ENCODE results near the gene TMEM163.

TMEM163 gene

GRCh38 chr2:134668821-134669220 lies 50.0 kb downstream of the TMEM163 start:
- no peaks in the 10 kb centered on the region for H3K79me2 ChIP-seq (ENCODE audit: control insufficient read depth, low read length)
- no peaks in the 10 kb centered on the region for H3K36me3 ChIP-seq (ENCODE audit: control insufficient read depth, low read length)
- H3K4me3 ChIP-seq (ENCODE audit: low read length): no peak overlapping the region
- H3K27me3 ChIP-seq (ENCODE audit: control insufficient read depth, low read length): no peaks in the 10 kb centered on the region
- no peak overlapping the region for H3K27ac ChIP-seq (ENCODE audit: low read depth, low read length)
- no peak overlapping the region for H3K4me2 ChIP-seq (ENCODE audit: low read length)
- no peaks in the 10 kb centered on the region for H3K4me1 ChIP-seq (ENCODE audit: control insufficient read depth, low read length)
- H3K9me3 ChIP-seq (ENCODE audit: control insufficient read depth, insufficient read depth, low read length): no peaks in the 10 kb centered on the region
- no peaks in the 10 kb centered on the region for H4K20me1 ChIP-seq (ENCODE audit: control insufficient read depth, insufficient read depth, low read depth, low read length)
- no peaks in the 10 kb centered on the region for H3K9me2 ChIP-seq (replicated peaks; ENCODE audit: control insufficient read depth, low read length)
- TF ChIP-seq CTCF (IDR thresholded peaks at IDR 0.05; ENCODE audit: low read depth, low read length, poor library complexity, severe bottlenecking): no peak
- TF ChIP-seq EZH2phosphoT487 (IDR thresholded peaks at IDR 0.05; ENCODE audit: borderline replicate concordance, low read length): no peak
- no peaks in the 10 kb centered on the region for H3F3A ChIP-seq (ENCODE audit: control insufficient read depth, insufficient read depth)

- H3K27me3 ChIP-seq (ENCODE audit: control insufficient read depth, low read length): no peaks in the 10 kb centered on the region
- H3K9me2 ChIP-seq (replicated peaks; ENCODE audit: control insufficient read depth, low read length): no peaks in the 10 kb centered on the region
- H3K4me3 ChIP-seq (ENCODE audit: low read length): no peak overlapping the region
- no peaks in the 10 kb centered on the region for H3F3A ChIP-seq (ENCODE audit: control insufficient read depth, insufficient read depth)
- H4K20me1 ChIP-seq (ENCODE audit: control insufficient read depth, insufficient read depth, low read depth, low read length): no peaks in the 10 kb centered on the region
- no peaks in the 10 kb centered on the region for H3K36me3 ChIP-seq (ENCODE audit: control insufficient read depth, low read length)
- no peak overlapping the region for H3K4me2 ChIP-seq (ENCODE audit: low read length)
- no peaks in the 10 kb centered on the region for H3K9me3 ChIP-seq (ENCODE audit: control insufficient read depth, insufficient read depth, low read length)
- no peaks in the 10 kb centered on the region for H3K79me2 ChIP-seq (ENCODE audit: control insufficient read depth, low read length)
- no peaks in the 10 kb centered on the region for H3K4me1 ChIP-seq (ENCODE audit: control insufficient read depth, low read length)
- TF ChIP-seq CTCF (IDR thresholded peaks at IDR 0.05; ENCODE audit: low read depth, low read length, poor library complexity, severe bottlenecking) (no peak), EZH2phosphoT487 (IDR thresholded peaks at IDR 0.05; ENCODE audit: borderline replicate concordance, low read length) (no peak)
- H3K27ac ChIP-seq (ENCODE audit: low read depth, low read length): no peak overlapping the region
Measured at GRCh38 chr2:134667541-134667940, 51.3 kb downstream of the TMEM163 start.

GRCh38 chr2:134667081-134667480 lies 51.7 kb downstream of the TMEM163 start:
- no peaks in the 10 kb centered on the region for H4K20me1 ChIP-seq (ENCODE audit: control insufficient read depth, insufficient read depth, low read depth, low read length)
- no peaks in the 10 kb centered on the region for H3K79me2 ChIP-seq (ENCODE audit: control insufficient read depth, low read length)
- no peaks in the 10 kb centered on the region for H3K4me1 ChIP-seq (ENCODE audit: control insufficient read depth, low read length)
- no peak overlapping the region for H3K27ac ChIP-seq (ENCODE audit: low read depth, low read length)
- no peaks in the 10 kb centered on the region for H3F3A ChIP-seq (ENCODE audit: control insufficient read depth, insufficient read depth)
- no peaks in the 10 kb centered on the region for H3K9me2 ChIP-seq (replicated peaks; ENCODE audit: control insufficient read depth, low read length)
- no peaks in the 10 kb centered on the region for H3K36me3 ChIP-seq (ENCODE audit: control insufficient read depth, low read length)
- no peaks in the 10 kb centered on the region for H3K27me3 ChIP-seq (ENCODE audit: control insufficient read depth, low read length)
- TF ChIP-seq CTCF (IDR thresholded peaks at IDR 0.05; ENCODE audit: low read depth, low read length, poor library complexity, severe bottlenecking) (no peak), EZH2phosphoT487 (IDR thresholded peaks at IDR 0.05; ENCODE audit: borderline replicate concordance, low read length) (no peak)
- H3K4me3 ChIP-seq (ENCODE audit: low read length): no peak overlapping the region
- H3K9me3 ChIP-seq (ENCODE audit: control insufficient read depth, insufficient read depth, low read length): no peaks in the 10 kb centered on the region
- H3K4me2 ChIP-seq (ENCODE audit: low read length): no peak overlapping the region

Data from DOHH2 (cell line).